ENCODE data around the gene MOCS3. TPM values are rescaled to one million over a fixed set of nuclear protein-coding genes. Genes with fewer than 3 reads are reported as not detected.

Gene MOCS3
- polyA plus RNA-seq, 1 donor from 2014 or later = 5.5 TPM

DNA sequence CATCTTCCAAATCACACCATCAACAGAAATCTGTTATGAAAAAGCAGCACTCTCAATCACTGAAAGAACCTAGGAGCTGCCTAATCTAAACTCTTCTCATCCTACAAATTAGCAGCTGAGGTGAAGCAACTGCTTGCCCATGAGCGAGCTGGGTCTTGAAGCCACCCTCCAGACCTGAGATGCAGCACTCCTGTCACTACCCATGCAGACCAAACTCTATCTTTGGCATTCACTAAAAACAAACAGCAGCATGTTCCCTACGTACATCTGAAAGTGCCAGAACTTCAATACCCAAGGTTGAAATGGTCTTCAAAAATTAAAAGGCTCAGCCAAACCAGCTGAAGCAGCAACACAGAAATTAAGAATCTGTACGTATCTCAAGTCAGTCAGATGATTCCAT is 41.7 kb upstream of the MOCS3 start:
- Histone ChIP-seq H3K9ac (ENCODE audit: low read length) (no peak overlapping the region), H3K9me3 (ENCODE audit: low read length) (no peaks in the 10 kb centered on the region), H2AFZ (ENCODE audit: low read depth, low read length) (no peak overlapping the region), H3K27me3 (ENCODE audit: insufficient read depth, low read depth, low read length) (no peaks in the 10 kb centered on the region), H3K4me3 (ENCODE audit: low read length) (no peak overlapping the region), H4K20me1 (ENCODE audit: insufficient read depth) (peaks cover 93% of the 10 kb centered on the region), H3K27ac (ENCODE audit: low read length) (no peak overlapping the region), H3K79me2 (replicated peaks; ENCODE audit: insufficient read depth, low read length) (peaks cover 98% of the 10 kb centered on the region), H3K36me3 (ENCODE audit: insufficient read depth, low read length) (no peaks in the 10 kb centered on the region), H3K9me2 (ENCODE audit: insufficient read depth, low read length) (no peaks in the 10 kb centered on the region), H3K4me2 (ENCODE audit: low read length) (no peak overlapping the region), H3F3A (ENCODE audit: insufficient read depth, low read length, poor library complexity, severe bottlenecking) (no peaks in the 10 kb centered on the region)
- no peak for TF ChIP-seq SMC3 (conservative IDR thresholded peaks at IDR 0.05; ENCODE audit: poor library complexity)

DNA sequence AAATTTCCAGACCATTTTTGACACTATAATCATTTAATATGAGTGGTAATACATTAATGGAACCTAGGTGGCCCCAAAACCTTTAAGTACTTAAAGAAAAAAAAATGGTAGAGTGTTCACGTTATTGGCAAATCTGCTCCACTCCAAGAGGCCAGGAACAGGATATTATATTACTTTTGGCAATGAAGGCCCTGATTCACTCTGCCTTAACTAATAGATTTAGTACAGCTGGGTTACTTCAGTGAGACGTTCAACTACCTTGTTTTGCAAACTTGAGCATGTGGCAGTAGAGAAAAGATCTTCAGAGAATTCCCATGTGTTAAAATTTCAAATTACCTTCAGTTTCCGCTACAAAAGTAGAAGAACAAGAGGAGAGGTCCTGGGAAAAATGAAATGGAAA is 40.2 kb upstream of the MOCS3 start:
- Histone ChIP-seq H3K4me3 (ENCODE audit: low read length) (no peak overlapping the region), H3K27me3 (ENCODE audit: insufficient read depth, low read depth, low read length) (no peaks in the 10 kb centered on the region), H3K79me2 (replicated peaks; ENCODE audit: insufficient read depth, low read length) (peaks cover 98% of the 10 kb centered on the region), H2AFZ (ENCODE audit: low read depth, low read length) (no peak overlapping the region), H3K4me2 (ENCODE audit: low read length) (no peak overlapping the region), H3F3A (ENCODE audit: insufficient read depth, low read length, poor library complexity, severe bottlenecking) (peaks cover 3% of the 10 kb centered on the region), H3K9ac (ENCODE audit: low read length) (no peak overlapping the region), H3K9me3 (ENCODE audit: low read length) (no peaks in the 10 kb centered on the region), H3K9me2 (ENCODE audit: insufficient read depth, low read length) (no peaks in the 10 kb centered on the region), H3K27ac (ENCODE audit: low read length) (no peak overlapping the region), H3K36me3 (ENCODE audit: insufficient read depth, low read length) (no peaks in the 10 kb centered on the region), H4K20me1 (ENCODE audit: insufficient read depth) (peaks cover 91% of the 10 kb centered on the region)
- TF ChIP-seq EZH2 (IDR thresholded peaks at IDR 0.05; ENCODE audit: borderline replicate concordance, insufficient read depth, low read length, poor library complexity, severe bottlenecking) (no peak), MXI1 (conservative IDR thresholded peaks at IDR 0.05; ENCODE audit: poor library complexity, severe bottlenecking) (no peak), POLR2AphosphoS5 (IDR thresholded peaks at IDR 0.05) (no peak), EP300 (conservative IDR thresholded peaks at IDR 0.05; ENCODE audit: poor library complexity, severe bottlenecking) (no peak), CTCF (IDR thresholded peaks at IDR 0.05; ENCODE audit: poor library complexity, severe bottlenecking) (no peak), SMC3 (conservative IDR thresholded peaks at IDR 0.05; ENCODE audit: poor library complexity) (no peak), TAF1 (IDR thresholded peaks at IDR 0.05; ENCODE audit: low read depth) (no peak), RAD21 (conservative IDR thresholded peaks at IDR 0.05) (no peak), REST (IDR thresholded peaks at IDR 0.05; ENCODE audit: borderline replicate concordance) (no peak)

DNA sequence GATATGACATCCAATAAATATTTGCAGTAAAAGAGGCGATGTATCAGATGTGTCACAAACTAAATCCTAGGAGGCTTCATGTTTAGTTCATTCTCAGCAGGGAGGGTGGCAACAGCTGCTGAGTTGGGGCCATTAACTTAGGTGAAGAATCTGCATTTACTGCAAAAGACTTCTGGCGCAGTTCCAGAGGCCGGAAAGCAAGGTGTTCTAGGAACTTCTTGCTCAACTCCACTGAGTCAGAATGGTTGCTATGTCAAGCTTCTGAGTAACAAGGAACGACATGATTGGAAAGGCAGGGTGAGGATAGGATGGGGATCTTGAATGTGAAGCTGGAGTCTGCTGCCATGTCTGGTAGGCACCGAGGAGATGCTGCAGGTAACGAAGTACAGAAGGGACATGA is 39.1 kb upstream of the MOCS3 start:
- no peak overlapping the region for H3K4me3 ChIP-seq (ENCODE audit: low read length)
- H3K79me2 ChIP-seq (replicated peaks; ENCODE audit: insufficient read depth, low read length) = peaks cover 98% of the 10 kb centered on the region
- no peak overlapping the region for H3K4me2 ChIP-seq (ENCODE audit: low read length)
- H3K27me3 ChIP-seq (ENCODE audit: insufficient read depth, low read depth, low read length) = no peaks in the 10 kb centered on the region
- no peak overlapping the region for H2AFZ ChIP-seq (ENCODE audit: low read depth, low read length)
- TF ChIP-seq SMC3 (conservative IDR thresholded peaks at IDR 0.05; ENCODE audit: poor library complexity) = no peak
- TF ChIP-seq EZH2 (IDR thresholded peaks at IDR 0.05; ENCODE audit: borderline replicate concordance, insufficient read depth, low read length, poor library complexity, severe bottlenecking) = no peak
- TF ChIP-seq TAF1 (IDR thresholded peaks at IDR 0.05; ENCODE audit: low read depth) = no peak
- TF ChIP-seq CTCF (IDR thresholded peaks at IDR 0.05; ENCODE audit: poor library complexity, severe bottlenecking) = no peak
- no peak for TF ChIP-seq REST (IDR thresholded peaks at IDR 0.05; ENCODE audit: borderline replicate concordance)
- no peak for TF ChIP-seq MXI1 (conservative IDR thresholded peaks at IDR 0.05; ENCODE audit: poor library complexity, severe bottlenecking)
- H4K20me1 ChIP-seq (ENCODE audit: insufficient read depth) = peaks cover 92% of the 10 kb centered on the region
- no peaks in the 10 kb centered on the region for H3K9me2 ChIP-seq (ENCODE audit: insufficient read depth, low read length)
- H3K27ac ChIP-seq (ENCODE audit: low read length) = no peak overlapping the region
- H3F3A ChIP-seq (ENCODE audit: insufficient read depth, low read length, poor library complexity, severe bottlenecking) = peaks cover 3% of the 10 kb centered on the region
- H3K36me3 ChIP-seq (ENCODE audit: insufficient read depth, low read length) = no peaks in the 10 kb centered on the region
- no peak overlapping the region for H3K9ac ChIP-seq (ENCODE audit: low read length)
- H3K9me3 ChIP-seq (ENCODE audit: low read length) = no peaks in the 10 kb centered on the region
